PFSK-1 (cell line): Measurements from ENCODE around the gene PLD2.

Experiments used
- POLR2AphosphoS5 ChIP-seq: IDR thresholded peaks from 2 replicates; pipeline ENCODE4 v1.6.1; 2012; ENCODE audit warnings: low read depth, mild to moderate bottlenecking, control low read depth, low read length, moderate library complexity
- SIN3A ChIP-seq: IDR thresholded peaks from 2 replicates; pipeline ENCODE4 v1.6.1; 2012; ENCODE audit warnings: mild to moderate bottlenecking, low read length, moderate library complexity, borderline replicate concordance; ENCODE audit not compliant: insufficient read depth
- TF ChIP-seq, protein P1 (sequence below), 2 experiments: IDR thresholded peaks; 2 replicates each; pipeline versions ENCODE4 v1.6.1 to v1.8.0; 2011 to 2012; ENCODE audit warnings: low read depth in 2 of 2, low read length in 2 of 2, control low read depth in 1 of 2, inconsistent platforms in 1 of 2, mild to moderate bottlenecking in 1 of 2, moderate library complexity in 1 of 2; ENCODE audit not compliant: insufficient read depth in 1 of 2

GRCh38 chr17:4789951-4790704 is 16.8 kb upstream of the PLD2 start:
- TF ChIP-seq POLR2AphosphoS5 (peak; percentile 69; the same call in 1 of the 2 replicates), SIN3A (peak; percentile 33; the same call in 1 of the 2 replicates)
- TF ChIP-seq, protein P1, sequence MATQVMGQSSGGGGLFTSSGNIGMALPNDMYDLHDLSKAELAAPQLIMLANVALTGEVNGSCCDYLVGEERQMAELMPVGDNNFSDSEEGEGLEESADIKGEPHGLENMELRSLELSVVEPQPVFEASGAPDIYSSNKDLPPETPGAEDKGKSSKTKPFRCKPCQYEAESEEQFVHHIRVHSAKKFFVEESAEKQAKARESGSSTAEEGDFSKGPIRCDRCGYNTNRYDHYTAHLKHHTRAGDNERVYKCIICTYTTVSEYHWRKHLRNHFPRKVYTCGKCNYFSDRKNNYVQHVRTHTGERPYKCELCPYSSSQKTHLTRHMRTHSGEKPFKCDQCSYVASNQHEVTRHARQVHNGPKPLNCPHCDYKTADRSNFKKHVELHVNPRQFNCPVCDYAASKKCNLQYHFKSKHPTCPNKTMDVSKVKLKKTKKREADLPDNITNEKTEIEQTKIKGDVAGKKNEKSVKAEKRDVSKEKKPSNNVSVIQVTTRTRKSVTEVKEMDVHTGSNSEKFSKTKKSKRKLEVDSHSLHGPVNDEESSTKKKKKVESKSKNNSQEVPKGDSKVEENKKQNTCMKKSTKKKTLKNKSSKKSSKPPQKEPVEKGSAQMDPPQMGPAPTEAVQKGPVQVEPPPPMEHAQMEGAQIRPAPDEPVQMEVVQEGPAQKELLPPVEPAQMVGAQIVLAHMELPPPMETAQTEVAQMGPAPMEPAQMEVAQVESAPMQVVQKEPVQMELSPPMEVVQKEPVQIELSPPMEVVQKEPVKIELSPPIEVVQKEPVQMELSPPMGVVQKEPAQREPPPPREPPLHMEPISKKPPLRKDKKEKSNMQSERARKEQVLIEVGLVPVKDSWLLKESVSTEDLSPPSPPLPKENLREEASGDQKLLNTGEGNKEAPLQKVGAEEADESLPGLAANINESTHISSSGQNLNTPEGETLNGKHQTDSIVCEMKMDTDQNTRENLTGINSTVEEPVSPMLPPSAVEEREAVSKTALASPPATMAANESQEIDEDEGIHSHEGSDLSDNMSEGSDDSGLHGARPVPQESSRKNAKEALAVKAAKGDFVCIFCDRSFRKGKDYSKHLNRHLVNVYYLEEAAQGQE (IDR thresholded peaks at IDR 0.05; ENCODE audit: insufficient read depth in 1 of 2, low read depth in 2 of 2, low read length in 2 of 2): no peak
